GM18505 (cell line): ENCODE data around the gene ARSA.

Experiments used
- ATAC-seq: cut with Tn5 transposase; IDR thresholded peaks from one replicate; pipeline ENCODE4 v1.9.1; 2021; ENCODE audit not compliant: unreplicated experiment
- POLR2A ChIP-seq: IDR thresholded peaks from 4 replicates; pipeline ENCODE4 v1.6.1; 2011; ENCODE audit warnings: borderline replicate concordance; ENCODE audit not compliant: insufficient read depth, insufficient read length; ENCODE audit errors: extremely low read depth

ARSA gene

GRCh38 chr22:50607659-50608020, 20.3 kb downstream of the ARSA start:
- no peak for TF ChIP-seq POLR2A
- no peak for ATAC-seq

GRCh38 chr22:50606946-50607658, 20.9 kb downstream of the ARSA start:
- TF ChIP-seq POLR2A = no peak
- no peak for ATAC-seq

GRCh38 chr22:50606165-50606945, 21.6 kb downstream of the ARSA start:
- no peak for ATAC-seq

DNA sequence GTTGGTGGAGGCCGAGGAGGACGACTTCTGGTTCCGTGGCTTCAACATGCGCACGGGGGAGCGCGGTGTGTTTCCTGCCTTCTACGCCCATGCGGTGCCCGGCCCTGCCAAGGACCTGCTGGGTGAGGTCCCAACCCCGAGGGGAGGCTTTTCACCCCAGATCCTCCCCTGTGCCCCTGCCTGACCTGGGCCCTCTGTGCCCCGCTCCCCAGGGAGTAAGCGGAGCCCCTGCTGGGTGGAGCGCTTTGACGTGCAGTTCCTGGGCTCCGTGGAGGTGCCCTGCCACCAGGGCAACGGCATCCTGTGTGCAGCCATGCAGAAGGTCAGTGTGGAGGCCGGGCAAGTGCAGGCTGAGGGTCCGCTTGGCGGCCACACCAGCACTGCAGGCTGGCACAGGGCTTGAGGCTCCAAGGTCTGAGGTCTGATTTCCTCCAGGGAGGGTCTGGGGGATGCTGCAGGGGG, 22.3 kb downstream of the ARSA start:
- ATAC-seq = no peak
- TF ChIP-seq POLR2A = no peak

More at GRCh38 chr22:50606165-50606945, 21.6 kb downstream of the ARSA start:
- TF ChIP-seq POLR2A = no peak

GRCh38 chr22:50605002-50605612, 22.8 kb downstream of the ARSA start:
- no peak for ATAC-seq
- TF ChIP-seq POLR2A = no peak

DNA sequence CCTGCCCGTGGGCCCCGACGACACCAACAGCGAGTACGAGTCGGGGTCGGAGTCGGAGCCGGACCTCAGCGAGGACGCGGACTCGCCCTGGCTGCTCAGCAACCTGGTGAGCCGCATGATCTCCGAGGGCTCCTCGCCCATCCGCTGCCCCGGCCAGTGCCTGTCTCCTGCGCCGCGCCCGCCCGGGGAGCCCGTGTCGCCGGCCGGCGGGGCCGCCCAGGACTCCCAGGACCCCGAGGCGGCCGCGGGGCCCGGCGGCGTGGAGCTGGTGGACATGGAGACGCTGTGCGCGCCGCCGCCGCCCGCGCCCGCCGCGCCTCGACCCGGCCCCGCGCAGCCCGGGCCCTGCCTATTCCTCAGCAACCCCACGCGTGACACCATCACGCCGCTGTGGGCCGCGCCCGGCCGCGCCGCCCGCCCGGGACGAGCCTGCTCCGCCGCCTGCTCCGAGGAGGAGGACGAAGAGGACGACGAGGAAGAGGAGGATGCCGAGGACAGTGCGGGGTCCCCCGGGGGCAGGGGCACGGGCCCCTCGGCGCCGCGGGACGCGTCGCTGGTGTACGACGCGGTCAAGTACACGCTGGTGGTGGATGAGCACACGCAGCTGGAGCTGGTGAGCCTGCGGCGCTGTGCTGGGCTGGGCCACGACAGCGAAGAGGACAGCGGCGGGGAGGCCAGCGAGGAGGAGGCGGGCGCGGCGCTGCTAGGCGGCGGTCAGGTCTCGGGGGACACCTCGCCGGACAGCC, 23.5 kb downstream of the ARSA start:
- TF ChIP-seq POLR2A = no peak
- no peak for ATAC-seq

GRCh38 chr22:50603511-50604255, 24.3 kb downstream of the ARSA start:
- no peak for ATAC-seq

DNA sequence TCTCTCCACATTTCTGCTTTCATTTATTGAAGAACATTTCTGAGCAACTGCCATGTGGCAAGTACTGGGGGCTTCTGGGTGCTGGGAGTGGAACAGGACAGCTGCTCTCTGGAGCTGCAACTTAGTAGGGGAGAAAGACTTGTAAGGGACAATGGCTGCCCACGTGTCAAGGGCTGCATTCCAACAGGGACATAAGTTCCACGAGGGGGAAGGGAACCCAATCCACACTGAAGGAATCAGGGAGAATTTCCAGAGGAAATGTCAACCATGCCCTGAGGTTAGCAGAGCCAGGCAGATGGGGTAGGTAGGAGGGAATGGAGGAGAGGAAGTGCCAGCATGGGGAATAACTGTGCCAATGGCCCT, 25.6 kb downstream of the ARSA start:
- ATAC-seq = no peak
- no peak for TF ChIP-seq POLR2A

More at GRCh38 chr22:50603511-50604255, 24.3 kb downstream of the ARSA start:
- no peak for TF ChIP-seq POLR2A

DNA sequence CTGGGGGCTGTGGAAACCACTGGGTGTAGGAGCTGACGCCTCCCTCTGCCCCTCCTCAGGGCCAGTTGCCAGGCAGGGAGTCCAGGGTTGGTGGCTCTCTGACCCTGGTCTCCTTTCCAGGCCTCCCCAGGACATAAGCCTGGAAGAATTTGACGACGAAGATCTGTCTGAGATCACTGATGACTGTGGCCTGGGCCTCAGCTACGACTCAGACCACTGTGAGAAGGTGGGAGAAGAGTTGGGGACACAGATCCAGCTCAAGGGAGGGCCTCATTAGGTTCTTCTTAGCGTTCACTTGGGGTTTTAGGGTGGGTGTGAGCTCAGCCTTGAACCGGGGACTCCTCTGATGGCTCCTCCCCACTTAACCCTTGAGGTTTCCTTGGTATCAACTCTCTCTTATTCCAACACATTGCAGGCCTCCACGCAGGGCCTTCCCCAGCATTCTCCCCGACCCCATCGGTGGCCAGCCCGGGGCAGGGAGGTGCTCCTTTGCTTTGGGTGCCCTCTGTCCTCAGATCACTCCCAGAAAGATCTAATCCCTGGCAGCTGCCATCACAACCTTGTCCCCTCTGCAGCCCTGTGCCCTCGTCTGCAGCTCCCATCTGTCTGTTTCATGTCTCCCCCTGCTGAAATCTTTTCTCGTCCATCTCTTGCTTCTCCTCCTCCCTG, 26.1 kb downstream of the ARSA start:
- no peak for TF ChIP-seq POLR2A
- ATAC-seq = no peak

GRCh38 chr22:50600967-50601668, 26.8 kb downstream of the ARSA start:
- no peak for ATAC-seq
- no peak for TF ChIP-seq POLR2A

DNA sequence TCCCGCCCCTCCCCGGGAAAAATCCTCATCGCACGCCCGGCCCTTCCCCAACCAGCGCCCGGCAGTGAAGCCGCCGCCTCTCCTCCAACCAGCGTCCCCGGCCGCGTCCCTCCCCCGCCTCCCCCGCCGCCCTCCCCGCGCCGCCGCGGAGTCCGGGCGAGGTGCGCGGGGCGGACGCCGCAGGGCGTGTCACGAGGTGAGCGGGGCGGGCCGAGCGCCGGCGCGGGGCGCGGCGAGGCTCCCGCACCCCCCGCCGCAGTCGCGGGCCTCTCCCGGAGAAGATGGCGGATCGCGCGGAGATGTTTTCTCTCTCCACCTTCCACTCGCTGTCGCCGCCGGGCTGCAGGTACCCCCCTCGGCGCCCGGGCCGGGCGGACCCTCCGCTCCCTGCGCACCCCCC, 27.4 kb downstream of the ARSA start, which contains the start of gene MAPK8IP2:
Gene MAPK8IP2 (plus strand): TSS at position 256 of the 400 bp plus-strand sequence. CDS start 26 bp downstream, at position 282.
- TF ChIP-seq POLR2A = no peak
- ATAC-seq = no peak
